GM10266 (cell line): ENCODE measurements around the gene TMEM213.

Experiments
- DNase-seq: peaks from one replicate; pipeline ENCODE4 v3.0.0; 2012; ENCODE audit errors: extremely low spot score
- TF ChIP-seq, protein P1 (sequence below): IDR thresholded peaks from 2 replicates; pipeline ENCODE4 v1.5.1; 2012; ENCODE audit warnings: mild to moderate bottlenecking, low read depth; ENCODE audit not compliant: control insufficient read depth, insufficient read depth; ENCODE audit errors: missing control alignments

TMEM213 gene

DNA sequence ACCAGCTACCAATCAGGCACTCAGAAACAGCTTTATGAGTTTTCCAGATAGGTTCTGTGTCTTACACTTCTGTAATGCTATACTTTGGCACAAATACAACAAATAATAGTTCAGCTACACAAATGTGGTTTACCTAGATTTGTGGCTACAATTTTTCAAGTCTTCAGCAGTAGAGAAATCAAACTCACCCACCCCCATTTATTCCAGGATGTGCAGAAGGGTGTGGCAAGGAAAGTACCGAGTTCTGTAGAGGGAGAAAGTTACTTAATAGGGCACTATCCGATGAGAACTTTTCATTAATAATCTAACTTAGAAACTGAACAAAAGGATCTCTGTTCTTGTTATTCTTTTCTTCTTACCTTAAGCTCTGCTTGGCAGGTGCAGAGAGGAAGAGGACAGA is 30.5 kb downstream of the TMEM213 start:
- no peak for DNase-seq
- TF ChIP-seq, protein P1, sequence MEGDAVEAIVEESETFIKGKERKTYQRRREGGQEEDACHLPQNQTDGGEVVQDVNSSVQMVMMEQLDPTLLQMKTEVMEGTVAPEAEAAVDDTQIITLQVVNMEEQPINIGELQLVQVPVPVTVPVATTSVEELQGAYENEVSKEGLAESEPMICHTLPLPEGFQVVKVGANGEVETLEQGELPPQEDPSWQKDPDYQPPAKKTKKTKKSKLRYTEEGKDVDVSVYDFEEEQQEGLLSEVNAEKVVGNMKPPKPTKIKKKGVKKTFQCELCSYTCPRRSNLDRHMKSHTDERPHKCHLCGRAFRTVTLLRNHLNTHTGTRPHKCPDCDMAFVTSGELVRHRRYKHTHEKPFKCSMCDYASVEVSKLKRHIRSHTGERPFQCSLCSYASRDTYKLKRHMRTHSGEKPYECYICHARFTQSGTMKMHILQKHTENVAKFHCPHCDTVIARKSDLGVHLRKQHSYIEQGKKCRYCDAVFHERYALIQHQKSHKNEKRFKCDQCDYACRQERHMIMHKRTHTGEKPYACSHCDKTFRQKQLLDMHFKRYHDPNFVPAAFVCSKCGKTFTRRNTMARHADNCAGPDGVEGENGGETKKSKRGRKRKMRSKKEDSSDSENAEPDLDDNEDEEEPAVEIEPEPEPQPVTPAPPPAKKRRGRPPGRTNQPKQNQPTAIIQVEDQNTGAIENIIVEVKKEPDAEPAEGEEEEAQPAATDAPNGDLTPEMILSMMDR, result no peak

DNA sequence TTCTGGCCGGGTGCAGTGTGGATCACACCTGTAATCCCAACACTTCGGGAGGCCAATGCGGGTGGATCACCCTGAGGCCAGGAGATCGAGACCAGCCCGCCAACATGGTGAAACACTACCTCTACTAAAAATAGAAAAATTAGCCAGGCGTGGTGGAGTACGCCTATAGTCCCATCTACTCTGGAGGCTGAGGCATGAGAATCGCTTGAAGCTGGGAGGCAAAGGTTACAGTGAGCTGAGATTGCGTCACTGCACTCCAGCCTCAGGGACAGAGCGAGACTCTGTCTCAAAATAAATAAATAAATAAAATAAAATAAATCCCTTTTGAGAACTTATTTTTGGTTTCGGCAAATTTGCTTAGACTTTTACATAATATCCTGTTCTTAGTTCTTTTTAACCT is 31.5 kb downstream of the TMEM213 start:
- TF ChIP-seq, protein P1, result no peak

GRCh38 chr7:138832966-138833365 is 35.2 kb downstream of the TMEM213 start:
- DNase-seq, result no peak
- TF ChIP-seq, protein P1, result no peak

More for the DNA sequence above, 31.5 kb downstream of the TMEM213 start:
- DNase-seq, result no peak

DNA sequence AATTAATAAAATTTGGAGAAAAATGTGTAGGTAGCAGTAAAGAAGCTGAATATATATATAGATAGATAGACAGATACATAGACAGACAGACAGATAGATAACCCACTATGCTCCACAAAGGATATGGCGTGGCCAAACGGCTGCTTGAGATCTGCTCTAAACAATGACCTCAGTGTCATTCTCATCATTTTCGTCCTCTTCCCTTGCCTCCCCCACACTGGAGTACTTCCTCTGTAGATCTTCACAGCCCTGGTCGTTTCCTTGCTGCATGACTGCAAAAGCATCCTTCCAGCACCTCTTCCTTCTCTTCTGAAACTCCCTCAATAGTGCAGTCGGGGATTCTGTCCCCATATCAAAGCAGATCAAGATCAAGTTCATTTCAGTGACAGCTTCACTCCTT is 35.8 kb downstream of the TMEM213 start:
- no peak for DNase-seq
- TF ChIP-seq, protein P1, result no peak

GRCh38 chr7:138834583-138834982 is 36.8 kb downstream of the TMEM213 start:
- TF ChIP-seq, protein P1, result no peak
- no peak for DNase-seq

GRCh38 chr7:138835087-138835486 is 37.3 kb downstream of the TMEM213 start:
- TF ChIP-seq, protein P1, result no peak
- no peak for DNase-seq

- no peak for DNase-seq
- TF ChIP-seq, protein P1, result no peak
These were observed 39.8 kb downstream of the TMEM213 start for GRCh38 chr7:138837627-138838026.

GRCh38 chr7:138838166-138838565 is 40.4 kb downstream of the TMEM213 start:
- DNase-seq, result no peak
- TF ChIP-seq, protein P1, result no peak
